Panc1 (cell line): ENCODE measurements around the gene TMEM109. TPM values are rescaled to one million over a fixed set of nuclear protein-coding genes. Genes with fewer than 3 reads are reported as not detected.

Source experiments
- ATAC-seq: fragments of 200-7000 bp; cut with Tn5 transposase; 2 replicates; pipeline ENCODE4 v1.9.1; 2020; ENCODE audit warnings: mild to moderate bottlenecking, moderate library complexity
- BruUV-seq: library from RNA; stranded (reverse); fragments of 400-500 nt; replicated peaks from 2 replicates; lab custom pipeline; 2021; lab: Mats Ljungman, UMichigan
- CTCF ChIA-PET: fragments of 300-600 bp; sonication (Branson Sonifier 250); formaldehyde crosslinking; loops from one replicate; lab custom pipeline; 2022; ENCODE audit warnings: antibody characterized with exemption; lab: Charles Lee
- POLR2A ChIA-PET: fragments of 300-600 bp; sonication (Branson Sonifier 250); formaldehyde crosslinking; loops from one replicate; lab custom pipeline; 2022; ENCODE audit warnings: antibody characterized with exemption; lab: Charles Lee
- DNase-seq: peaks from one replicate; pipeline ENCODE4 v3.0.0-alpha.2; 2010; ENCODE audit warnings: low read depth, low spot score
- H3K27ac ChIP-seq: 2 replicates; pipeline ENCODE4 v1.5.1; 2011; ENCODE audit warnings: mild to moderate bottlenecking, low read length, inconsistent platforms
- H3K27me3 ChIP-seq: fragments of 200-500 bp; sonication (Bioruptor generic); 2 replicates; pipeline ENCODE4 v1.6.0; 2014; ENCODE audit warnings: low read length, inconsistent platforms; ENCODE audit not compliant: control insufficient read depth, insufficient read depth
- H3K36me3 ChIP-seq: fragments of 200-500 bp; sonication (Bioruptor generic); 2 replicates; pipeline ENCODE4 v1.5.1; 2014; ENCODE audit warnings: inconsistent platforms, mild to moderate bottlenecking, low read length, moderate library complexity; ENCODE audit not compliant: control insufficient read depth, insufficient read depth
- H3K4me1 ChIP-seq: 2 replicates; pipeline ENCODE4 v1.5.1; 2011; ENCODE audit warnings: inconsistent platforms, mild to moderate bottlenecking, low read length, moderate library complexity; ENCODE audit not compliant: control insufficient read depth, insufficient read depth
- H3K4me3 ChIP-seq, 2 experiments: 2 replicates each; pipeline ENCODE4 v1.5.1; 2011 to 2012; ENCODE audit warnings: low read depth in 2 of 2, low read length in 2 of 2, mild to moderate bottlenecking in 2 of 2, inconsistent platforms in 1 of 2, moderate library complexity in 1 of 2
- H3K9me3 ChIP-seq: fragments of 200-500 bp; sonication (Bioruptor generic); 2 replicates; pipeline ENCODE4 v1.5.1; 2014; ENCODE audit warnings: low read depth, mild to moderate bottlenecking, inconsistent platforms, low read length, moderate library complexity; ENCODE audit not compliant: control insufficient read depth, insufficient read depth
- POLR2AphosphoS5 ChIP-seq: IDR thresholded peaks from 2 replicates; pipeline ENCODE4 v1.6.1; 2012; ENCODE audit warnings: mild to moderate bottlenecking, low read depth, low read length, moderate library complexity
- REST ChIP-seq, 2 experiments: IDR thresholded peaks; 2 replicates each; pipeline ENCODE4 v1.6.1; 2011 to 2012; ENCODE audit warnings: low read depth in 2 of 2, control low read depth in 1 of 2, low read length in 1 of 2, mild to moderate bottlenecking in 1 of 2, moderate library complexity in 1 of 2; ENCODE audit not compliant: insufficient read depth in 1 of 2
- SIN3A ChIP-seq: IDR thresholded peaks from 2 replicates; pipeline ENCODE4 v1.6.1; 2012; ENCODE audit warnings: low read depth, mild to moderate bottlenecking, low read length, moderate library complexity, borderline replicate concordance; ENCODE audit not compliant: insufficient read depth
- TCF7L2 ChIP-seq: IDR thresholded peaks from 2 replicates; pipeline ENCODE4 v1.6.1; 2011; ENCODE audit warnings: mild to moderate bottlenecking, low read depth, low read length, inconsistent platforms
- in situ Hi-C: cut with HindIII; loops from 2 replicates; pipeline ENCODE4 v1.10.0; 2016; ENCODE audit warnings: low sequenced_read_pairs, low pct_unique_long_range_greater_than_20kb
- intact Hi-C: fragments of 100-400 bp; cut with micrococcal nuclease; formaldehyde crosslinking; loops from one replicate; pipeline ENCODE4 v1.10.0; 2022; ENCODE audit not compliant: unreplicated experiment
- total RNA-seq: library from RNA; stranded (reverse); gene quantifications from one replicate; pipeline ENCODE4 v1.2.1, GENCODE V29; 2021; ENCODE audit not compliant: unreplicated experiment
- TF ChIP-seq, protein P1 (sequence below): fragments of 450-650 bp; IDR thresholded peaks from 2 replicates; pipeline ENCODE4 v1.5.1; 2017; ENCODE audit warnings: mild to moderate bottlenecking

Gene TMEM109
- total RNA-seq, 1 experiment from 2014 or later: 91.8 TPM

- ChIA-PET CTCF (interaction anchor here (0.7 kb wide), 2 partner anchors 36 to 1695 kb away, joined by 3 to 4 read pairs; partner anchors contain the start of gene DTX4), POLR2A (no interaction called here)
- TF ChIP-seq SIN3A: no peak
- TF ChIP-seq TCF7L2: no peak
- no peak for TF ChIP-seq POLR2AphosphoS5
- TF ChIP-seq REST (IDR thresholded peaks at IDR 0.05; ENCODE audit: insufficient read depth in 1 of 2, low read depth in 2 of 2, low read length in 1 of 2): no peak
- TF ChIP-seq, protein P1, sequence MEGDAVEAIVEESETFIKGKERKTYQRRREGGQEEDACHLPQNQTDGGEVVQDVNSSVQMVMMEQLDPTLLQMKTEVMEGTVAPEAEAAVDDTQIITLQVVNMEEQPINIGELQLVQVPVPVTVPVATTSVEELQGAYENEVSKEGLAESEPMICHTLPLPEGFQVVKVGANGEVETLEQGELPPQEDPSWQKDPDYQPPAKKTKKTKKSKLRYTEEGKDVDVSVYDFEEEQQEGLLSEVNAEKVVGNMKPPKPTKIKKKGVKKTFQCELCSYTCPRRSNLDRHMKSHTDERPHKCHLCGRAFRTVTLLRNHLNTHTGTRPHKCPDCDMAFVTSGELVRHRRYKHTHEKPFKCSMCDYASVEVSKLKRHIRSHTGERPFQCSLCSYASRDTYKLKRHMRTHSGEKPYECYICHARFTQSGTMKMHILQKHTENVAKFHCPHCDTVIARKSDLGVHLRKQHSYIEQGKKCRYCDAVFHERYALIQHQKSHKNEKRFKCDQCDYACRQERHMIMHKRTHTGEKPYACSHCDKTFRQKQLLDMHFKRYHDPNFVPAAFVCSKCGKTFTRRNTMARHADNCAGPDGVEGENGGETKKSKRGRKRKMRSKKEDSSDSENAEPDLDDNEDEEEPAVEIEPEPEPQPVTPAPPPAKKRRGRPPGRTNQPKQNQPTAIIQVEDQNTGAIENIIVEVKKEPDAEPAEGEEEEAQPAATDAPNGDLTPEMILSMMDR: no peak
- H3K4me1 ChIP-seq: no peaks in the 10 kb centered on the region
- no peak within 1 kb of the TSS for H3K4me3 ChIP-seq
- DNase-seq: no peak
- intact Hi-C loops: no loop called here
- H3K36me3 ChIP-seq: no peaks in the 10 kb centered on the region
- H3K27me3 ChIP-seq: no peaks in the 10 kb centered on the region
- in situ Hi-C loops: no loop called here
- no peaks in the 10 kb centered on the region for H3K9me3 ChIP-seq
- no TSS peak for BruUV-seq
- no peak within 1 kb of the TSS for H3K27ac ChIP-seq
- ATAC-seq: no peak
Observed at GRCh38 chr11:60866911-60867870, 46.8 kb upstream of the TMEM109 start, which contains the start of gene ZP1. ZP1 (plus strand) TSS chr11:60867542; CDS start chr11:60867562, 20 bp downstream.

GRCh38 chr11:60867871-60868681, 45.9 kb upstream of the TMEM109 start:
- no peak for DNase-seq
- no peak for ATAC-seq
- Histone ChIP-seq H3K4me3 (no peak overlapping the region), H3K9me3 (no peaks in the 10 kb centered on the region), H3K4me1 (no peaks in the 10 kb centered on the region), H3K27me3 (no peaks in the 10 kb centered on the region), H3K36me3 (no peaks in the 10 kb centered on the region), H3K27ac (no peak overlapping the region)
- CTCF ChIA-PET: interaction anchor here (0.6 to 0.7 kb wide), 3 partner anchors 37 to 1696 kb away, joined by 3 to 6 read pairs (median 4); partner anchors contain the start of gene DTX4
- in situ Hi-C loops: no loop called here
- POLR2A ChIA-PET: no interaction called here
- BruUV-seq: no TSS peak
- intact Hi-C loops: no loop called here
- no peak for TF ChIP-seq SIN3A
- no peak for TF ChIP-seq REST (IDR thresholded peaks at IDR 0.05; ENCODE audit: insufficient read depth in 1 of 2, low read depth in 2 of 2, low read length in 1 of 2)
- TF ChIP-seq POLR2AphosphoS5: no peak
- TF ChIP-seq, protein P1: no peak
- TF ChIP-seq TCF7L2: no peak
